NT2/D1 (cell line): ENCODE measurements around the gene ARHGAP8.

ENCODE experiments used
- SUZ12 ChIP-seq: IDR thresholded peaks from 2 replicates; pipeline ENCODE4 v1.6.1; 2011; ENCODE audit not compliant: insufficient read length, insufficient read depth; ENCODE audit errors: extremely low read depth
- ZNF274 ChIP-seq: IDR thresholded peaks from 2 replicates; pipeline ENCODE4 v1.6.1; 2011; ENCODE audit warnings: mild to moderate bottlenecking, low read depth, low read length

- TF ChIP-seq SUZ12 = no peak
- TF ChIP-seq ZNF274 = no peak
Measured at GRCh38 chr22:44892243-44892642, 139.9 kb downstream of the ARHGAP8 start.
